ENCODE results near the gene TTC12. TPM values are rescaled to one million over a fixed set of nuclear protein-coding genes. Genes with fewer than 3 reads are reported as not detected.

Gene TTC12
- total RNA-seq, 1 experiment from 2014 or later = 19.4 TPM

GRCh38 chr11:113270080-113270479 lies 44.3 kb upstream of the TTC12 start:
- H3K4me3 ChIP-seq (ENCODE audit: low read depth, low read length) = no peak overlapping the region
- H3K36me3 Mint-ChIP-seq (ENCODE audit: insufficient read depth, unreplicated experiment) = peaks cover 5% of the 10 kb centered on the region
- ChIA-PET CTCF (no interaction called here), POLR2A (no interaction called here)
- H3K27me3 Mint-ChIP-seq (ENCODE audit: insufficient read depth, unreplicated experiment) = peaks cover 7% of the 10 kb centered on the region
- H3K4me3 Mint-ChIP-seq (ENCODE audit: unreplicated experiment) = no peak overlapping the region
- H3K27me3 ChIP-seq (replicated peaks; ENCODE audit: control insufficient read depth, insufficient read depth, low read length) = no peaks in the 10 kb centered on the region
- intact Hi-C loops (cut with micrococcal nuclease; ENCODE audit: unreplicated experiment) = no loop called here
- TF ChIP-seq CTCF (IDR thresholded peaks at IDR 0.05; ENCODE audit: insufficient read depth in 1 of 2, low read depth in 1 of 2, low read length in 1 of 2, severe bottlenecking in 1 of 2, unreplicated experiment in 1 of 2) = no peak
- H3K4me1 Mint-ChIP-seq (ENCODE audit: low read depth, unreplicated experiment) = no peaks in the 10 kb centered on the region
- no TSS peak for BruUV-seq (replicated peaks)
- H3K9me3 ChIP-seq = no peaks in the 10 kb centered on the region
- H3K9me3 Mint-ChIP-seq (ENCODE audit: unreplicated experiment) = no peaks in the 10 kb centered on the region
- no peak overlapping the region for H3K27ac Mint-ChIP-seq (ENCODE audit: unreplicated experiment)
- H3K36me3 ChIP-seq (ENCODE audit: control insufficient read depth, insufficient read depth, low read length) = no peaks in the 10 kb centered on the region
- no peaks in the 10 kb centered on the region for H3K4me1 ChIP-seq
- no peak for DNase-seq

DNA sequence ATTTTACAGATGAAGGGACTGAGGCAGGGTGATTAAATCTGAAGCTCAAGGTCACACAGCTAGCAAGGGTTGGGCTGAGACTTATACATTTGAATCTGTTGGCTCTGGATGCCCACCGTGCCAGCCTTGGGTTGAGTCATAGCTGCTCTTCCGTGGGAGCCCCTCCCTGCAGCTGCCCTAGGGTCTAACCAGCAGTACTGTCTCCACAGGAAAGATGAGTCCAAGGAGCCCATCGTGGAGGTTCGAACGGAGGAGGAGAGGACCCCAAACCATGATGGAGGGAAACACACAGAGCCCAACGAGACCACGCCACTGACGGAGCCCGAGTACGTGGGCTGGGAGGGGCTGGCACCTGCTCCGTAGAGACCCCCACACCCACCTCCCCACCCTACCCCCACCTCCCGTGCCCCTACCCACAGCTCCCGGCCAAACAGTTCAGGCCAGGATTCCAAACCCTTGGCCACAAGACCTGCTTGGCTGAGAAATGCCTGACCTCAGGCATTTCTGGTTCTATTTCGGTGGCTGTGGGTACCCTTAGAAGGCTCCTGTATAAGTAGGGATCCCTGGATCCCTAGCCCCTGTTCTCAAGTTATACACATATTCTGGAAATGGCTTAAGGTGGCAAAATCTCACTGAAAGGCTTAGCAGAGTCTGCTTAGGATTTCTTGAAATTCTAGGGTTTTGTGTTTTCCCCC lies 42.7 kb upstream of the TTC12 start:
- BruUV-seq (replicated peaks) = no TSS peak
- H3K9me3 Mint-ChIP-seq (ENCODE audit: unreplicated experiment) = no peaks in the 10 kb centered on the region
- POLR2A ChIA-PET = no interaction called here

DNA sequence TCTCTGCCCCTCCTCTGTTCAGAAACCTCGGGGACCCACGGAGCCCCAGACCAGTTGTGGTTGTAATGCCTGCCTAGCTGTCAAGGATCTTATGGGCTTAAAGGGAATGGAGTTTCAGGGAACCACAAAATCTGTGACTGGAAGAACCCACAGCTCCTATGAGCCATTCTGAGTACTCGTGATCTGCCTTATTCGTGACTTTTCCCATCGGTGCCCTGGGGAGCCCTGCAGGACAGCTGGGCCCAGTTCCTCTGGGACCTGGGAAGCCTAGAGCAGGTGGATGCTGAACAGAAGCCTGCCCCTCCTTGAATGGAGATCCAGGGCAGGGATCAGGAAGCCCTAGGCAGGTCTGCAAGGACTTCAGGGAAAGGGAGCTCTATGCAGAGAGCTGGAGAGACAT lies 42.1 kb upstream of the TTC12 start:
- no peaks in the 10 kb centered on the region for H3K9me3 Mint-ChIP-seq (ENCODE audit: unreplicated experiment)
- no peak overlapping the region for H3K4me3 Mint-ChIP-seq (ENCODE audit: unreplicated experiment)
- TF ChIP-seq CTCF (IDR thresholded peaks at IDR 0.05; ENCODE audit: insufficient read depth in 1 of 2, low read depth in 1 of 2, low read length in 1 of 2, severe bottlenecking in 1 of 2, unreplicated experiment in 1 of 2) = no peak
- H3K4me1 Mint-ChIP-seq (ENCODE audit: low read depth, unreplicated experiment) = no peaks in the 10 kb centered on the region
- no TSS peak for BruUV-seq (replicated peaks)
- Histone ChIP-seq H3K36me3 (ENCODE audit: control insufficient read depth, insufficient read depth, low read length) (no peaks in the 10 kb centered on the region), H3K27me3 (replicated peaks; ENCODE audit: control insufficient read depth, insufficient read depth, low read length) (no peaks in the 10 kb centered on the region), H3K4me1 (no peaks in the 10 kb centered on the region), H3K9me3 (no peaks in the 10 kb centered on the region), H3K4me3 (ENCODE audit: low read depth, low read length) (no peak overlapping the region)
- peaks cover 9% of the 10 kb centered on the region for H3K27me3 Mint-ChIP-seq (ENCODE audit: insufficient read depth, unreplicated experiment)
- intact Hi-C loops (cut with micrococcal nuclease; ENCODE audit: unreplicated experiment) = no loop called here
- ChIA-PET POLR2A (no interaction called here), CTCF (interaction anchor here (0.6 kb wide), 1 partner anchor 455 kb away, joined by 3 read pairs; no protein-coding TSS in a partner anchor)
- no peak for DNase-seq
- H3K36me3 Mint-ChIP-seq (ENCODE audit: insufficient read depth, unreplicated experiment) = peaks cover 5% of the 10 kb centered on the region
- H3K27ac Mint-ChIP-seq (ENCODE audit: unreplicated experiment) = no peak overlapping the region

More for the DNA sequence above, 42.7 kb upstream of the TTC12 start:
- H3K4me3 ChIP-seq (ENCODE audit: low read depth, low read length) = no peak overlapping the region
- H3K36me3 Mint-ChIP-seq (ENCODE audit: insufficient read depth, unreplicated experiment) = peaks cover 5% of the 10 kb centered on the region
- no peak overlapping the region for H3K27ac Mint-ChIP-seq (ENCODE audit: unreplicated experiment)
- H3K4me1 Mint-ChIP-seq (ENCODE audit: low read depth, unreplicated experiment) = no peaks in the 10 kb centered on the region
- H3K27me3 ChIP-seq (replicated peaks; ENCODE audit: control insufficient read depth, insufficient read depth, low read length) = no peaks in the 10 kb centered on the region
- no peaks in the 10 kb centered on the region for H3K36me3 ChIP-seq (ENCODE audit: control insufficient read depth, insufficient read depth, low read length)
- CTCF ChIA-PET = interaction anchor here (0.6 kb wide), 1 partner anchor 456 kb away, joined by 3 read pairs; no protein-coding TSS in a partner anchor
- peaks cover 13% of the 10 kb centered on the region for H3K27me3 Mint-ChIP-seq (ENCODE audit: insufficient read depth, unreplicated experiment)
- no peak overlapping the region for H3K4me3 Mint-ChIP-seq (ENCODE audit: unreplicated experiment)
- no peaks in the 10 kb centered on the region for H3K9me3 ChIP-seq
- TF ChIP-seq CTCF (IDR thresholded peaks at IDR 0.05; ENCODE audit: insufficient read depth in 1 of 2, low read depth in 1 of 2, low read length in 1 of 2, severe bottlenecking in 1 of 2, unreplicated experiment in 1 of 2) = no peak
- intact Hi-C loops (cut with micrococcal nuclease; ENCODE audit: unreplicated experiment) = no loop called here
- H3K4me1 ChIP-seq = no peaks in the 10 kb centered on the region
- no peak for DNase-seq
